IMR-90 (cell line): ENCODE results near the gene TRIO. TPM values are rescaled to one million over a fixed set of nuclear protein-coding genes. Genes with fewer than 3 reads are reported as not detected.

Experiments
- ATAC-seq: fragments of 200-7000 bp; cut with Tn5 transposase; 2 replicates; pipeline ENCODE4 v1.9.1; 2020; ENCODE audit warnings: low read depth, mild to moderate bottlenecking, moderate library complexity
- BruUV-seq: library from RNA; stranded (reverse); fragments of 400-500 nt; replicated peaks from 2 replicates; lab custom pipeline; 2021; lab: Mats Ljungman, UMichigan
- CTCF ChIA-PET: fragments of 300-600 bp; formaldehyde crosslinking; extraction: SDS; loops from one replicate; lab custom pipeline; 2021; ENCODE audit warnings: antibody characterized with exemption; lab: Yijun Ruan, JAX
- POLR2A ChIA-PET: fragments of 300-600 bp; sonication (Branson Sonifier 250); formaldehyde crosslinking; loops from one replicate; lab custom pipeline; 2022; ENCODE audit warnings: antibody characterized with exemption; ENCODE audit not compliant: unreplicated experiment; lab: Charles Lee
- DNase-seq: peaks from one replicate; pipeline ENCODE4 v3.0.0; 2013
- H2AFZ ChIP-seq: replicated peaks from 2 replicates; pipeline ENCODE3; 2013; ENCODE audit warnings: low read length, mild to moderate bottlenecking; ENCODE audit not compliant: poor library complexity
- H2AK5ac ChIP-seq: 2 replicates; pipeline ENCODE4 v1.6.1; 2013; ENCODE audit warnings: low read depth, low read length, inconsistent platforms
- H2AK9ac ChIP-seq: replicated peaks from 2 replicates; pipeline ENCODE3; 2013; ENCODE audit warnings: mild to moderate bottlenecking, low read depth, low read length, moderate library complexity; ENCODE audit not compliant: poor library complexity
- H2BK120ac ChIP-seq: 2 replicates; pipeline ENCODE4 v1.6.1; 2013; ENCODE audit warnings: low read depth, low read length, inconsistent platforms
- H2BK15ac ChIP-seq: 3 replicates; pipeline ENCODE4 v1.6.1; 2013; ENCODE audit warnings: low read depth, low read length, inconsistent platforms
- H2BK20ac ChIP-seq: 2 replicates; pipeline ENCODE4 v1.6.1; 2013; ENCODE audit warnings: low read depth, mild to moderate bottlenecking, inconsistent platforms, low read length, moderate library complexity
- H2BK5ac ChIP-seq: 2 replicates; pipeline ENCODE4 v1.6.1; 2013; ENCODE audit warnings: mild to moderate bottlenecking, low read depth, low read length, inconsistent platforms; ENCODE audit not compliant: poor library complexity, severe bottlenecking
- H3K14ac ChIP-seq: replicated peaks from 2 replicates; pipeline ENCODE4 v1.6.1; 2013; ENCODE audit warnings: low read depth, low read length, inconsistent platforms
- H3K18ac ChIP-seq: 2 replicates; pipeline ENCODE4 v1.6.1; 2013; ENCODE audit warnings: low read depth, low read length, control low read depth
- H3K23ac ChIP-seq: 2 replicates; pipeline ENCODE4 v1.6.1; 2013; ENCODE audit warnings: low read depth, low read length, inconsistent platforms
- H3K27ac ChIP-seq: 2 replicates; pipeline ENCODE4 v1.5.1; 2013; ENCODE audit warnings: mild to moderate bottlenecking, control low read depth, low read length; ENCODE audit not compliant: insufficient read depth
- H3K27me3 ChIP-seq: 2 replicates; pipeline ENCODE4 v1.6.1; 2013; ENCODE audit warnings: low read length; ENCODE audit not compliant: control insufficient read depth, insufficient read depth
- H3K36me3 ChIP-seq: 2 replicates; pipeline ENCODE4 v1.6.1; 2013; ENCODE audit warnings: low read length, mixed read lengths; ENCODE audit not compliant: control insufficient read depth, insufficient read depth
- H3K4ac ChIP-seq: 2 replicates; pipeline ENCODE4 v1.6.1; 2013; ENCODE audit warnings: low read depth, low read length, inconsistent platforms
- H3K4me1 ChIP-seq: 2 replicates; pipeline ENCODE4 v1.6.1; 2013; ENCODE audit warnings: low read length, mixed read lengths; ENCODE audit not compliant: control insufficient read depth, insufficient read depth
- H3K4me2 ChIP-seq: 2 replicates; pipeline ENCODE4 v1.6.1; 2013; ENCODE audit warnings: low read depth, mild to moderate bottlenecking, control low read depth, low read length, moderate library complexity
- H3K4me3 ChIP-seq: 2 replicates; pipeline ENCODE4 v1.5.1; 2013; ENCODE audit warnings: low read depth, mild to moderate bottlenecking, control low read depth, low read length, moderate library complexity; ENCODE audit not compliant: insufficient read depth
- H3K56ac ChIP-seq: 2 replicates; pipeline ENCODE4 v1.6.1; 2013; ENCODE audit warnings: low read length, inconsistent platforms; ENCODE audit not compliant: insufficient read depth; ENCODE audit errors: extremely low read depth
- H3K79me1 ChIP-seq, 2 experiments: 2 replicates each; pipeline ENCODE4 v1.6.1; 2013; ENCODE audit warnings: low read length in 2 of 2, inconsistent platforms in 1 of 2, low read depth in 1 of 2
- H3K9ac ChIP-seq: 2 replicates; pipeline ENCODE4 v1.6.1; 2013; ENCODE audit warnings: low read depth, low read length, control low read depth
- H3K9me1 ChIP-seq: 2 replicates; pipeline ENCODE4 v1.6.1; 2013; ENCODE audit warnings: low read length, inconsistent platforms; ENCODE audit not compliant: insufficient read depth
- H3K9me3 ChIP-seq: 2 replicates; pipeline ENCODE4 v1.6.1; 2013; ENCODE audit warnings: low read length; ENCODE audit not compliant: control insufficient read depth, insufficient read depth
- H4K20me1 ChIP-seq: 2 replicates; pipeline ENCODE4 v1.6.1; 2013; ENCODE audit warnings: low read length, inconsistent platforms; ENCODE audit not compliant: insufficient read depth
- H4K5ac ChIP-seq: 2 replicates; pipeline ENCODE4 v1.6.1; 2013; ENCODE audit warnings: mild to moderate bottlenecking, low read depth, low read length, control low read depth
- H4K8ac ChIP-seq, 2 experiments: 2 replicates each; pipeline ENCODE4 v1.6.1; 2013; ENCODE audit warnings: low read depth in 2 of 2, low read length in 2 of 2, control low read depth in 1 of 2, inconsistent platforms in 1 of 2
- H4K91ac ChIP-seq: 2 replicates; pipeline ENCODE4 v1.6.1; 2013; ENCODE audit warnings: low read depth, low read length, inconsistent platforms; ENCODE audit not compliant: insufficient read depth
- BHLHE40 ChIP-seq: fragments of 150-350 bp; IDR thresholded peaks from 2 replicates; pipeline ENCODE4 v1.6.1; 2016; ENCODE audit warnings: mild to moderate bottlenecking, low read depth, low read length
- CEBPB ChIP-seq: IDR thresholded peaks from 2 replicates; pipeline ENCODE4 v1.6.1; 2012; ENCODE audit warnings: low read depth, low read length, improper control_type of control experiment
- CTCF ChIP-seq: conservative IDR thresholded peaks from 2 replicates; pipeline ENCODE4 v1.5.1; 2012; ENCODE audit warnings: mild to moderate bottlenecking, low read depth, low read length, improper control_type of control experiment
- ELK1 ChIP-seq: fragments of 150-350 bp; IDR thresholded peaks from 2 replicates; pipeline ENCODE4 v1.6.1; 2016; ENCODE audit warnings: low read depth, mild to moderate bottlenecking, low read length, moderate library complexity, borderline replicate concordance
- FOS ChIP-seq: fragments of 150-350 bp; IDR thresholded peaks from 2 replicates; pipeline ENCODE4 v1.6.1; 2016; ENCODE audit warnings: low read depth, low read length
- MAZ ChIP-seq: IDR thresholded peaks from 2 replicates; pipeline ENCODE4 v1.6.1; 2012; ENCODE audit warnings: low read depth, mild to moderate bottlenecking, low read length, improper control_type of control experiment, moderate library complexity, borderline replicate concordance
- MXI1 ChIP-seq: IDR thresholded peaks from 2 replicates; pipeline ENCODE4 v1.6.1; 2012; ENCODE audit warnings: low read depth, mild to moderate bottlenecking, low read length, moderate library complexity, borderline replicate concordance
- NFE2L2 ChIP-seq: fragments of 150-350 bp; IDR thresholded peaks from 2 replicates; pipeline ENCODE4 v1.6.1; 2016; ENCODE audit warnings: low read depth, mild to moderate bottlenecking, low read length
- RAD21 ChIP-seq: IDR thresholded peaks from 2 replicates; pipeline ENCODE4 v1.6.1; 2012; ENCODE audit warnings: low read length, improper control_type of control experiment
- RCOR1 ChIP-seq: IDR thresholded peaks from 2 replicates; pipeline ENCODE4 v1.6.1; 2012; ENCODE audit warnings: mild to moderate bottlenecking, low read length, improper control_type of control experiment; ENCODE audit not compliant: insufficient replicate concordance
- RFX5 ChIP-seq: IDR thresholded peaks from 2 replicates; pipeline ENCODE4 v1.8.0; 2012; ENCODE audit warnings: low read depth, mild to moderate bottlenecking, low read length, moderate library complexity
- USF2 ChIP-seq: fragments of 150-350 bp; IDR thresholded peaks from 2 replicates; pipeline ENCODE4 v1.6.1; 2017; ENCODE audit warnings: mild to moderate bottlenecking, antibody characterized with exemption, low read length, low read depth
- whole genome bisulfite sequencing, 2 experiments: methylation state at CpG; one replicate each; pipeline versions ENCODE4 v1.1.5 to v1.1.7; 2013; ENCODE audit warnings: missing lambda C conversion rate in 2 of 2; ENCODE audit not compliant: insufficient read length in 1 of 2; ENCODE audit errors: extremely low coverage in 2 of 2; 5-methylcytosine and 5-hydroxymethylcytosine counted together
- dilution Hi-C: fragments of 300-500 bp; cut with HindIII; formaldehyde crosslinking; loops from one replicate; pipeline ENCODE4 v1.14.3; 2018; ENCODE audit warnings: low sequenced_read_pairs; ENCODE audit not compliant: unreplicated experiment
- in situ Hi-C: fragments of 300-500 bp; cut with MboI; formaldehyde crosslinking; loops from 3 replicates; pipeline ENCODE4 v1.14.3; 2019; ENCODE audit warnings: low sequenced_read_pairs, inconsistent platforms, mixed read lengths
- intact Hi-C: fragments of 100-400 bp; cut with micrococcal nuclease; formaldehyde crosslinking; loops from 2 replicates; pipeline ENCODE4 v1.10.0; 2022
- polyA plus RNA-seq, 3 experiments: library from polyadenylated mRNA; depleted of rRNA; stranded (reverse); fragments of >200 nt; gene quantifications; 2 replicates each; pipeline ENCODE4 v1.2.3, GENCODE V29; 2012; ENCODE audit warnings: low replicate concordance in 1 of 3
- total RNA-seq: library from RNA; depleted of rRNA; stranded (reverse); fragments of >200 nt; gene quantifications from 2 replicates; pipeline ENCODE4 v1.2.3, GENCODE V29; 2012

The TRIO gene
- total and polyA plus RNA-seq, 2 of the 4 experiments (the other 2 are of a cell fraction): 206 to 522 TPM

GRCh38 chr5:14557203-14557770 is 414.1 kb downstream of the TRIO start:
- intact Hi-C loops (no loop called here), in situ Hi-C loops (no loop called here), dilution Hi-C loops (no loop called here)
- H3K4ac ChIP-seq: no peak overlapping the region
- no peak overlapping the region for H3K18ac ChIP-seq
- ChIA-PET CTCF (interaction anchor here (1.0 kb wide), 1 partner anchor 18 kb away, joined by 3 read pairs; no protein-coding TSS in a partner anchor), POLR2A (no interaction called here)
- no peaks in the 10 kb centered on the region for H3K36me3 ChIP-seq
- H3K23ac ChIP-seq: no peak overlapping the region
- H2BK20ac ChIP-seq: no peak overlapping the region
- no peak overlapping the region for H3K9ac ChIP-seq
- no peaks in the 10 kb centered on the region for H3K9me1 ChIP-seq
- no peak overlapping the region for H4K8ac ChIP-seq
- H2BK15ac ChIP-seq: no peak overlapping the region
- no peak overlapping the region for H2AFZ ChIP-seq
- BruUV-seq: no TSS peak
- no peak overlapping the region for H3K4me2 ChIP-seq
- no peak for ATAC-seq
- no peak overlapping the region for H3K14ac ChIP-seq
- no peak overlapping the region for H2AK9ac ChIP-seq
- H3K9me3 ChIP-seq: no peaks in the 10 kb centered on the region
- H2AK5ac ChIP-seq: no peak overlapping the region
- WGBS, 2 experiments: 11% methylated on average over 1 of the region's 8 CpGs; no CpG with 5 or more reads in 1 of the 2 experiments
- H4K91ac ChIP-seq: no peak overlapping the region
- H2BK120ac ChIP-seq: no peak overlapping the region
- no peak overlapping the region for H3K27ac ChIP-seq
- H4K20me1 ChIP-seq: no peaks in the 10 kb centered on the region
- H4K5ac ChIP-seq: no peak overlapping the region
- no peaks in the 10 kb centered on the region for H3K4me1 ChIP-seq
- TF ChIP-seq USF2: no peak
- no peak for TF ChIP-seq RFX5
- no peak for TF ChIP-seq MXI1
- TF ChIP-seq MAZ: no peak
- TF ChIP-seq CEBPB: no peak
- TF ChIP-seq FOS: no peak
- TF ChIP-seq NFE2L2: no peak
- no peak for TF ChIP-seq RAD21
- no peak for TF ChIP-seq CTCF
- no peak for TF ChIP-seq BHLHE40
- no peak for TF ChIP-seq RCOR1
- TF ChIP-seq ELK1: no peak
- H3K4me3 ChIP-seq: no peak overlapping the region
- no peaks in the 10 kb centered on the region for H3K79me1 ChIP-seq
- H3K56ac ChIP-seq: no peak overlapping the region
- peaks cover 32% of the 10 kb centered on the region for H3K27me3 ChIP-seq
- no peak for DNase-seq
- no peak overlapping the region for H2BK5ac ChIP-seq
